K562 (cell line): Measurements from ENCODE around the gene SLC39A11. TPM values are rescaled to one million over a fixed set of nuclear protein-coding genes. Genes with fewer than 3 reads are reported as not detected.

ENCODE experiments used
- ATAC-seq: fragments of 200-7000 bp; cut with Tn5 transposase; 3 replicates; pipeline ENCODE4 v1.9.1; 2020; ENCODE audit warnings: moderate library complexity
- BruUV-seq: library from RNA; stranded (reverse); fragments of 400-500 nt; replicated peaks from 2 replicates; lab custom pipeline; 2021; lab: Mats Ljungman, UMichigan
- CTCF ChIA-PET: fragments of 300-600 bp; formaldehyde crosslinking; extraction: SDS; loops from one replicate; lab custom pipeline; 2021; ENCODE audit warnings: low intra/inter-chr PET ratio; lab: Yijun Ruan, JAX
- POLR2A ChIA-PET: fragments of 300-600, 350-650 bp; sonication (Branson Sonifier 250); formaldehyde crosslinking; extraction: SDS; loops from one replicate; lab custom pipeline; 2021; ENCODE audit warnings: antibody characterized with exemption, inconsistent platforms; lab: Yijun Ruan, JAX
- DNase-seq, 4 experiments: peaks; one replicate each; pipeline versions ENCODE4 v3.0.0 to v3.0.0-alpha.2; 2011 to 2018; ENCODE audit warnings: low spot score in 3 of 4, mixed read lengths in 3 of 4; ENCODE audit errors: extremely low read depth in 1 of 4
- FAIRE-seq: peaks from 2 replicates; lab custom pipeline; 2011; peaks lifted over from hg19 to GRCh38; lab: Jason Lieb, UNC
- H2AFZ ChIP-seq: 2 replicates; pipeline ENCODE4 v1.6.0; 2011; ENCODE audit warnings: low read depth, low read length, control low read depth, inconsistent platforms
- H3K27ac ChIP-seq: fragments of 200-600 bp; 3 replicates; pipeline ENCODE4 v1.8.0; 2011; ENCODE audit warnings: low read depth, mild to moderate bottlenecking, control low read depth, inconsistent platforms, low read length, moderate library complexity, mixed read lengths; ENCODE audit errors: extremely low read depth
- H3K27me3 ChIP-seq, 2 experiments: fragments of 300-600 bp in 1 of 2; 2 replicates in 1 of 2; 3 replicates in 1 of 2; pipeline versions ENCODE4 v1.6.0 to v1.8.0; 2011; ENCODE audit warnings: inconsistent platforms in 2 of 2, low read length in 2 of 2, mild to moderate bottlenecking in 1 of 2, mixed read lengths in 1 of 2, moderate library complexity in 1 of 2; ENCODE audit not compliant: control insufficient read depth in 2 of 2, insufficient read depth in 2 of 2
- H3K36me3 ChIP-seq: fragments of 300-600 bp; 3 replicates; pipeline ENCODE4 v1.8.0; 2011; ENCODE audit warnings: mild to moderate bottlenecking, low read length, inconsistent platforms; ENCODE audit not compliant: control insufficient read depth, insufficient read depth
- H3K4me1 ChIP-seq, 2 experiments: fragments of 200-600 bp in 1 of 2; replicated peaks in 1 of 2; 2 replicates in 1 of 2; 3 replicates in 1 of 2; pipeline versions ENCODE4 v1.5.1 to v1.8.0; 2011; ENCODE audit warnings: inconsistent platforms in 2 of 2, low read length in 2 of 2, mild to moderate bottlenecking in 1 of 2, mixed read lengths in 1 of 2, moderate library complexity in 1 of 2; ENCODE audit not compliant: control insufficient read depth in 2 of 2, insufficient read depth in 2 of 2
- H3K4me2 ChIP-seq: 2 replicates; pipeline ENCODE4 v1.6.1; 2011; ENCODE audit warnings: low read length, control low read depth, inconsistent platforms, mixed read lengths; ENCODE audit not compliant: insufficient read depth
- H3K4me3 ChIP-seq: fragments of 200-600 bp; sonication (generic), shearing (Covaris generic); 2 replicates; pipeline ENCODE4 v1.5.1; 2016; ENCODE audit warnings: control low read depth, inconsistent platforms
- H3K79me2 ChIP-seq: fragments of 200-600 bp; 3 replicates; pipeline ENCODE4 v1.8.0; 2011; ENCODE audit warnings: low read length, inconsistent platforms; ENCODE audit not compliant: control insufficient read depth, insufficient read depth
- H3K9ac ChIP-seq, 2 experiments: 2 replicates each; pipeline versions ENCODE4 v1.6.0 to v1.6.1; 2011; ENCODE audit warnings: low read depth in 2 of 2, low read length in 2 of 2, control low read depth in 1 of 2, inconsistent platforms in 1 of 2, mild to moderate bottlenecking in 1 of 2, mixed read lengths in 1 of 2; ENCODE audit not compliant: insufficient read depth in 1 of 2
- H3K9me1 ChIP-seq: one replicate; pipeline ENCODE4 v1.6.0; 2011; ENCODE audit warnings: inconsistent platforms, mild to moderate bottlenecking, low read length, moderate library complexity; ENCODE audit not compliant: control insufficient read depth, insufficient read depth
- H3K9me3 ChIP-seq: replicated peaks from 2 replicates; pipeline ENCODE4 v1.5.1; 2011; ENCODE audit warnings: low read depth, low read length, inconsistent platforms; ENCODE audit not compliant: control insufficient read depth, insufficient read depth
- H4K20me1 ChIP-seq: replicated peaks from 2 replicates; pipeline ENCODE4 v1.6.1; 2011; ENCODE audit warnings: low read length, inconsistent platforms, mixed read lengths; ENCODE audit not compliant: control insufficient read depth, insufficient read depth
- CHCHD3 ChIP-seq: fragments of 250-450 bp; sonication (Bioruptor Pico); IDR thresholded peaks from 2 replicates; pipeline ENCODE4 v2.1.2; 2022; ENCODE audit warnings: mild to moderate bottlenecking
- HDGF ChIP-seq: fragments of 450-650 bp; IDR thresholded peaks from 2 replicates; pipeline ENCODE4 v1.6.1; 2016
- HSF4 ChIP-seq: fragments of 250-450 bp; sonication (Bioruptor Pico); IDR thresholded peaks from 2 replicates; pipeline ENCODE4 v2.1.2; 2022; ENCODE audit warnings: mild to moderate bottlenecking, moderate library complexity, borderline replicate concordance
- NCOA4 ChIP-seq: fragments of 450-650 bp; IDR thresholded peaks from 2 replicates; pipeline ENCODE4 v1.6.1; 2018; ENCODE audit warnings: mild to moderate bottlenecking; ENCODE audit not compliant: partially characterized antibody
- NELFE ChIP-seq: IDR thresholded peaks from 2 replicates; pipeline ENCODE4 v1.6.1; 2011; ENCODE audit warnings: mild to moderate bottlenecking; ENCODE audit not compliant: insufficient read depth, insufficient read length
- PHF20 ChIP-seq: fragments of 450-650 bp; IDR thresholded peaks from 2 replicates; pipeline ENCODE4 v1.6.1; 2018; ENCODE audit not compliant: partially characterized antibody
- POLR2G ChIP-seq: fragments of 200-400 bp; formaldehyde crosslinking; IDR thresholded peaks from 2 replicates; pipeline ENCODE4 v1.6.1; 2017; ENCODE audit warnings: low read depth, mild to moderate bottlenecking, antibody characterized with exemption, low read length, moderate library complexity
- ZNF561 ChIP-seq: fragments of 450-650 bp; formaldehyde crosslinking; conservative IDR thresholded peaks from 2 replicates; pipeline ENCODE4 v1.4.0; 2020; ENCODE audit warnings: mild to moderate bottlenecking, moderate library complexity
- WGBS: fragments of 100-300 bp; shearing (Covaris generic); methylation state at CpG from one replicate; pipeline ENCODE4 v1.1.6; 2016; ENCODE audit warnings: low coverage, mixed read lengths; ENCODE audit not compliant: insufficient coverage; ENCODE audit errors: missing lambda C conversion rate; 5-methylcytosine and 5-hydroxymethylcytosine counted together
- in situ Hi-C: fragments of 300-500 bp; cut with MboI; formaldehyde crosslinking; loops from 4 replicates; pipeline ENCODE4 v1.15.0; 2018; ENCODE audit warnings: inconsistent platforms, mixed read lengths
- intact Hi-C: fragments of 100-400 bp; cut with micrococcal nuclease; formaldehyde crosslinking; loops from 2 replicates; pipeline ENCODE4 v1.14.2; 2022
- polyA plus RNA-seq, 8 experiments: library from polyadenylated mRNA; depleted of rRNA in 4 of 8; stranded (reverse) in 5 of 8; unstranded in 3 of 8; fragments of >200 nt; fragmentation: Nextera tagmentation in 2 of 8; fragmentation: Illumina TruSeq in 1 of 8; extraction: Ambion mirVana in 2 of 8; extraction: Trizol in 1 of 8; gene quantifications; 2 replicates each; pipeline versions ENCODE4 v1.2.1 to v1.2.3, GENCODE V29; 2011 to 2014; ENCODE audit warnings: inconsistent platforms in 1 of 8, missing spikeins in 1 of 8
- total RNA-seq, 7 experiments: library from RNA; depleted of rRNA in 6 of 7; stranded (reverse); fragments of >200 nt in 6 of 7; fragmentation: Illumina TruSeq in 2 of 7; extraction: Trizol in 2 of 7; gene quantifications; 2 replicates each; pipeline versions ENCODE4 v1.2.1 to v1.2.3, GENCODE V29; 2011 to 2021; ENCODE audit warnings: low replicate concordance in 1 of 7
- TF ChIP-seq, protein P1 (sequence below): fragments of 250-450 bp; sonication (Bioruptor Pico); IDR thresholded peaks from 2 replicates; pipeline ENCODE4 v1.5.0; 2021
- TF ChIP-seq, protein P2 (sequence below): fragments of 450-650 bp; IDR thresholded peaks from 2 replicates; pipeline ENCODE4 v1.6.1; 2016
- TF ChIP-seq, protein P3 (sequence below): fragments of 250-450 bp; sonication (Bioruptor Pico); IDR thresholded peaks from 2 replicates; pipeline ENCODE4 v1.4.0; 2020
- TF ChIP-seq, protein P4 (sequence below): sonication (generic); formaldehyde crosslinking; IDR thresholded peaks from 2 replicates; pipeline ENCODE4 v1.8.1; 2023; ENCODE audit warnings: mild to moderate bottlenecking, missing genetic modification reagents, moderate library complexity

The SLC39A11 gene
- total and polyA plus RNA-seq, 9 of the 15 experiments (the other 6 are each of a cell fraction or from before 2014, with no cell fraction given): 10.5 to 26.4 (median 13.4) TPM

DNA sequence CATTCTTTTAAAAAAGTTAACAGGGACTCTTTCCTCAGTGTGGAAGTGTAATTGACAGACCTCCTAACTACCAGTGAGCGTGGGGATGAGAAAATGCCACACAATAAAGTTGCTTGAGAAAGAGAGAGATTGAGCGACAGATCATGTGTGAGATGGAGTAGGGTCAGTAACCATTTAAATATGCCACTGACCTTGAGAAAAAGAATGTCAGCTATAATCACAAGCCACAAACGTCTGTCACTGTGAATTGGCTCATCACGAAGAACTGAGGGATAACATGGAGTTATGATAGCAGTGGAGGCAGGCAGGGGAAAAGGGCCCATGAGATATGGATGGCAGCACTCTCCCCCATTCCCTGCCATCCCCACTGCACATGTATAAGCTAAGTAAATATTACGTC, 253.9 kb downstream of the SLC39A11 start:
- no peak for ATAC-seq
- POLR2A ChIA-PET: no interaction called here
- no peak for FAIRE-seq

More for the DNA sequence above, 253.9 kb downstream of the SLC39A11 start:
- H3K4me2 ChIP-seq: no peak overlapping the region
- TF ChIP-seq HDGF: no peak
- TF ChIP-seq CHCHD3 (CRISPR knock-in tag): no peak
- no peak for TF ChIP-seq ZNF561 (CRISPR knock-in tag)
- no peak for TF ChIP-seq HSF4 (CRISPR knock-in tag)
- TF ChIP-seq, protein P1, sequence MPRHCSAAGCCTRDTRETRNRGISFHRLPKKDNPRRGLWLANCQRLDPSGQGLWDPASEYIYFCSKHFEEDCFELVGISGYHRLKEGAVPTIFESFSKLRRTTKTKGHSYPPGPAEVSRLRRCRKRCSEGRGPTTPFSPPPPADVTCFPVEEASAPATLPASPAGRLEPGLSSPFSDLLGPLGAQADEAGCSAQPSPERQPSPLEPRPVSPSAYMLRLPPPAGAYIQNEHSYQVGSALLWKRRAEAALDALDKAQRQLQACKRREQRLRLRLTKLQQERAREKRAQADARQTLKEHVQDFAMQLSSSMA: no peak
- TF ChIP-seq, protein P2, sequence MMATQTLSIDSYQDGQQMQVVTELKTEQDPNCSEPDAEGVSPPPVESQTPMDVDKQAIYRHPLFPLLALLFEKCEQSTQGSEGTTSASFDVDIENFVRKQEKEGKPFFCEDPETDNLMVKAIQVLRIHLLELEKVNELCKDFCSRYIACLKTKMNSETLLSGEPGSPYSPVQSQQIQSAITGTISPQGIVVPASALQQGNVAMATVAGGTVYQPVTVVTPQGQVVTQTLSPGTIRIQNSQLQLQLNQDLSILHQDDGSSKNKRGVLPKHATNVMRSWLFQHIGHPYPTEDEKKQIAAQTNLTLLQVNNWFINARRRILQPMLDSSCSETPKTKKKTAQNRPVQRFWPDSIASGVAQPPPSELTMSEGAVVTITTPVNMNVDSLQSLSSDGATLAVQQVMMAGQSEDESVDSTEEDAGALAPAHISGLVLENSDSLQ: no peak
- TF ChIP-seq, protein P3, sequence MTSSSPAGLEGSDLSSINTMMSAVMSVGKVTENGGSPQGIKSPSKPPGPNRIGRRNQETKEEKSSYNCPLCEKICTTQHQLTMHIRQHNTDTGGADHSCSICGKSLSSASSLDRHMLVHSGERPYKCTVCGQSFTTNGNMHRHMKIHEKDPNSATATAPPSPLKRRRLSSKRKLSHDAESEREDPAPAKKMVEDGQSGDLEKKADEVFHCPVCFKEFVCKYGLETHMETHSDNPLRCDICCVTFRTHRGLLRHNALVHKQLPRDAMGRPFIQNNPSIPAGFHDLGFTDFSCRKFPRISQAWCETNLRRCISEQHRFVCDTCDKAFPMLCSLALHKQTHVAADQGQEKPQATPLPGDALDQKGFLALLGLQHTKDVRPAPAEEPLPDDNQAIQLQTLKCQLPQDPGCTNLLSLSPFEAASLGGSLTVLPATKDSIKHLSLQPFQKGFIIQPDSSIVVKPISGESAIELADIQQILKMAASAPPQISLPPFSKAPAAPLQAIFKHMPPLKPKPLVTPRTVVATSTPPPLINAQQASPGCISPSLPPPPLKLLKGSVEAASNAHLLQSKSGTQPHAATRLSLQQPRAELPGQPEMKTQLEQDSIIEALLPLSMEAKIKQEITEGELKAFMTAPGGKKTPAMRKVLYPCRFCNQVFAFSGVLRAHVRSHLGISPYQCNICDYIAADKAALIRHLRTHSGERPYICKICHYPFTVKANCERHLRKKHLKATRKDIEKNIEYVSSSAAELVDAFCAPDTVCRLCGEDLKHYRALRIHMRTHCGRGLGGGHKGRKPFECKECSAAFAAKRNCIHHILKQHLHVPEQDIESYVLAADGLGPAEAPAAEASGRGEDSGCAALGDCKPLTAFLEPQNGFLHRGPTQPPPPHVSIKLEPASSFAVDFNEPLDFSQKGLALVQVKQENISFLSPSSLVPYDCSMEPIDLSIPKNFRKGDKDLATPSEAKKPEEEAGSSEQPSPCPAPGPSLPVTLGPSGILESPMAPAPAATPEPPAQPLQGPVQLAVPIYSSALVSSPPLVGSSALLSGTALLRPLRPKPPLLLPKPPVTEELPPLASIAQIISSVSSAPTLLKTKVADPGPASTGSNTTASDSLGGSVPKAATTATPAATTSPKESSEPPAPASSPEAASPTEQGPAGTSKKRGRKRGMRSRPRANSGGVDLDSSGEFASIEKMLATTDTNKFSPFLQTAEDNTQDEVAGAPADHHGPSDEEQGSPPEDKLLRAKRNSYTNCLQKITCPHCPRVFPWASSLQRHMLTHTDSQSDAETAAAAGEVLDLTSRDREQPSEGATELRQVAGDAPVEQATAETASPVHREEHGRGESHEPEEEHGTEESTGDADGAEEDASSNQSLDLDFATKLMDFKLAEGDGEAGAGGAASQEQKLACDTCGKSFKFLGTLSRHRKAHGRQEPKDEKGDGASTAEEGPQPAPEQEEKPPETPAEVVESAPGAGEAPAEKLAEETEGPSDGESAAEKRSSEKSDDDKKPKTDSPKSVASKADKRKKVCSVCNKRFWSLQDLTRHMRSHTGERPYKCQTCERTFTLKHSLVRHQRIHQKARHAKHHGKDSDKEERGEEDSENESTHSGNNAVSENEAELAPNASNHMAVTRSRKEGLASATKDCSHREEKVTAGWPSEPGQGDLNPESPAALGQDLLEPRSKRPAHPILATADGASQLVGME (CRISPR knock-in tag): no peak
- TF ChIP-seq PHF20: no peak
- TF ChIP-seq, protein P4, sequence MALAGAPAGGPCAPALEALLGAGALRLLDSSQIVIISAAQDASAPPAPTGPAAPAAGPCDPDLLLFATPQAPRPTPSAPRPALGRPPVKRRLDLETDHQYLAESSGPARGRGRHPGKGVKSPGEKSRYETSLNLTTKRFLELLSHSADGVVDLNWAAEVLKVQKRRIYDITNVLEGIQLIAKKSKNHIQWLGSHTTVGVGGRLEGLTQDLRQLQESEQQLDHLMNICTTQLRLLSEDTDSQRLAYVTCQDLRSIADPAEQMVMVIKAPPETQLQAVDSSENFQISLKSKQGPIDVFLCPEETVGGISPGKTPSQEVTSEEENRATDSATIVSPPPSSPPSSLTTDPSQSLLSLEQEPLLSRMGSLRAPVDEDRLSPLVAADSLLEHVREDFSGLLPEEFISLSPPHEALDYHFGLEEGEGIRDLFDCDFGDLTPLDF (CRISPR knock-in tag): no peak
- TF ChIP-seq NELFE: no peak
- TF ChIP-seq NCOA4: no peak
- no peak for TF ChIP-seq POLR2G
- no peaks in the 10 kb centered on the region for H3K9me3 ChIP-seq
- no peak for DNase-seq
- H3K9ac ChIP-seq: no peak overlapping the region
- H3K36me3 ChIP-seq: no peaks in the 10 kb centered on the region
- intact Hi-C loops (no loop called here), in situ Hi-C loops (no loop called here)
- no peaks in the 10 kb centered on the region for H3K27me3 ChIP-seq
- no peaks in the 10 kb centered on the region for H3K9me1 ChIP-seq
- no peaks in the 10 kb centered on the region for H3K79me2 ChIP-seq
- no peak overlapping the region for H2AFZ ChIP-seq
- no TSS peak for BruUV-seq
- H3K4me1 ChIP-seq: no peaks in the 10 kb centered on the region; a peak in 2 of 5 replicates
- no peak overlapping the region for H3K4me3 ChIP-seq
- no peaks in the 10 kb centered on the region for H4K20me1 ChIP-seq
- WGBS: 66% methylated on average over 5 of the region's 5 CpGs
- H3K27ac ChIP-seq: no peak overlapping the region
- CTCF ChIA-PET: no interaction called here
